Embryonic facial prominence (tissue), 1 donor: ENCODE measurements around the gene CRYM.

Experiments used
- DNase-seq: peaks from one replicate; pipeline ENCODE4 v3.0.0-alpha.2; 2016; ENCODE audit errors: extremely low spot score

Gene CRYM

GRCh38 chr16:21244518-21245215, 33.4 kb downstream of the CRYM start:
- DNase-seq = peak; percentile 45

- DNase-seq = no peak
Measured at GRCh38 chr16:21242756-21243155, 35.3 kb downstream of the CRYM start.

DNA sequence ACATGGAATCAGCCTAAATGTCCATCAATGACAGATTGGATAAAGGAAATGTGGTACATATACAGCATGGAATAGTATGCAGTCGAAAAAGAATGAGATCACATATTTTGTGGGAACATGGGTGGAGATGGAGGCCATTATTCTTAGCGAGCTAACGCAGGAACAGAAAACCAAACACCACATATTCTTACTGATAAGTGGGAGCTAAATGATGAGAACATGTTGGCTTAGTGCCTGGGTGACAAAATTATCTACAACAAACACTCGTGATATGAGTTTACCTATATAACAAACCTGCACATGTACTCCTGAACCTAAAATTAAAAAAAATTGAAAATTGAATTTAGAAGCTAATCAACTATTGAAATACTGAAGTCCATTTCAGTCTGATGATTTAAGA, 38.4 kb downstream of the CRYM start:
- DNase-seq = no peak

DNA sequence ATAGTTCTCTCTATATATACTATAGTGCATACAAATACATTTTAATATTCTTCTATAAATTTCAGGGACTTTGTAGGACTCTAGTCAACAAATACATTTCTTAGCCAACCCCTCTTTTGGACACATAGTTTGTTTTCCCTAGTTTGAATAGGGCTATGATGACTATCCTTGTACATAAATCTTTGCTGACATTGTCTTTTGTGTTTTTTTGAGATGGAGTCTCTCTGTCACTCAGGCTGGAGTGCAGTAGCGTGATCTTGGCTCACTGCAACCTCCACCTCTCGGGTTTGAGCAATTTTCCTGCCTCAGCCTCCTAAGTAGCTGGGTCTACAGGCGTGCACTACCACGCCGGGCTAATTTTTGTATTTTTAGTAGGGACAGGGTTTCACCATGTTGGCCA, 41.3 kb downstream of the CRYM start:
- no peak for DNase-seq

DNA sequence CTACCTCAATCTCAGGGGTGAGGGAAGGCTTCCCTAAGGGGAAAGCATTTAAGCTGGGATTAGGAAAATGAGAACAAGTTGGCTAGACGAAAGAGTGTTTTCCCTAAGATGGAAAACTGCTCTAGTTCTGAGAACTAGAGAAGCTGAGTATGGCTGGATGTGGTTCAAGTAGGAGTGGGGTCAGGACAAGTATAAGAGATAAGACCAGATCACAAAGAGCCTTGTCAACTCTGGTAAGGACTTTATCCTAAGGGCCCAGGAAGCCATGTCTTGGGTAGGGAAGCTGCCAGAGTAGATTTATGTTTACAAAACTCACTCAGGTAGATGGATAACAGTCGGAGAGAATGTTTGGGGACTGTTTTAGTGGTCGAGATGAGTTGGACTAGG, 42.9 kb downstream of the CRYM start:
- no peak for DNase-seq

GRCh38 chr16:21233521-21234150, 44.5 kb downstream of the CRYM start, which contains the start of gene ANKS4B:
Gene ANKS4B (plus strand): TSS chr16:21233699. CDS start chr16:21233738, 39 bp downstream.
- DNase-seq = no peak

GRCh38 chr16:21233045-21233520, 45.0 kb downstream of the CRYM start:
- DNase-seq = no peak

DNA sequence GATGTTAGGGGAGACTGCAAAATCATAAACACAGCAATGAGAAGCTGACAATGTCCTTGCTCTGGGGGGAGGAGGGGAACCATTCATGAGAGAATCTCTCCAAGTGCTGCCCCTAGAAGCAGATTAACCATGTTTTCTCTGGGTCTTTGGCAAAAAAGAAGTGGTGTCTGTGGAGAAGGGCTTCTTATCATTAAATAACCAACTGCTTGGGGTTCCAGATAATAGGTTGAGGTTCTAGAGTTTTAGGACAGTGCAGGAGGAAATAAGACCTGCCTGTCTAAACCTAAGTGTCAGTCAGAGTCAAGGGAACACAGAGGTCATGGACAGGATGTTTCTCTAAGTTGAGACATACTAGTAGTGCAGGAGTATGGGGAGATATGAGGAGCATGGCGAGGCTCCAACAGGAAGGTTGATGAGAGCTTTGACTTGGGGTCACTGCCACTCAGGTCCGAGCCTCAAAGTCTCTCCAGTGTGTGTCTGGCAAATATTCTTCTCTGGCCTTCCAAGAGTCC, 49.7 kb downstream of the CRYM start:
- no peak for DNase-seq

- no peak for DNase-seq
Measured at GRCh38 chr16:21227866-21228265, 50.2 kb downstream of the CRYM start.

- peak; percentile 49 for DNase-seq
Measured at GRCh38 chr16:21226749-21227148, 51.3 kb downstream of the CRYM start.

- no peak for DNase-seq
Measured at GRCh38 chr16:21224800-21225199, 53.3 kb downstream of the CRYM start.

GRCh38 chr16:21223787-21224186, 54.3 kb downstream of the CRYM start:
- no peak for DNase-seq

DNA sequence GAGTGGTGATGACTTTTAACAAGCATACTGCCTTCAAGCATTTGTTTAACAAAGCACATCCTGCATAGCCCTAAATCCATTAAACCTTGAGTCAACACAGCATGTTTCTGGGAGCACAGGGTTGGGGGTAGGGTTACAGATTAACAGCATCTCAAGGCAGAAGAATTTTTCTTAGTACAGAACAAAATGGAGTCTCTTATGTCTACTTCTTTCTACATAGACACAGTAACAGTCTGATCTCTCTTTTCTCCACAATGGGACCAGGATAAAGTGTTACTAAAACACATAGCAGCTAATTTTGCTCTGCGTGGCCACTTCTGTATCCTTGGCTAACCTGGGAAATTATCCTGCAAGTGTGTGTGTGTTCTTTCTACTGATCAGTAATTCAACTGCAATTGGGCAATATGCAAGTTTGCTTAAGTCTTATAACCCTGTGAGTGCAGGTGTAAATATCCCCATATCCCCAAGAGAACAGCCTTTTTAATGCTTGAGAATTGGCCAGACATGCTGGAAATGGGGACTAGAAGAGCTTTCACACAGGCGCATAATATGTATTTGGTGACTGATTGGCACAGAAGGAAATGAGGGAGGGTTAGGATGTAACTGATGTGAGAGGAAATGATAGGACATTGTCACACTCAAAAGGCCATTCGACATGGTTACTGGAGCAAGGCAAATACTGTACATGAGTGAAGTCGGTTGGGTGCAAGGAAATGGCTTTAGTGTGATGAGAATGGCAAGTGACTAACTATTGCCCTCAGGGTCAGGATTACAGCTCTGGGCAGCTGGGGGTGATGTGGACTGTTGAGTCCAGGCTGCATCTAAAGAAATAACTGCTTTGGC, 55.4 kb downstream of the CRYM start:
- no peak for DNase-seq

DNA sequence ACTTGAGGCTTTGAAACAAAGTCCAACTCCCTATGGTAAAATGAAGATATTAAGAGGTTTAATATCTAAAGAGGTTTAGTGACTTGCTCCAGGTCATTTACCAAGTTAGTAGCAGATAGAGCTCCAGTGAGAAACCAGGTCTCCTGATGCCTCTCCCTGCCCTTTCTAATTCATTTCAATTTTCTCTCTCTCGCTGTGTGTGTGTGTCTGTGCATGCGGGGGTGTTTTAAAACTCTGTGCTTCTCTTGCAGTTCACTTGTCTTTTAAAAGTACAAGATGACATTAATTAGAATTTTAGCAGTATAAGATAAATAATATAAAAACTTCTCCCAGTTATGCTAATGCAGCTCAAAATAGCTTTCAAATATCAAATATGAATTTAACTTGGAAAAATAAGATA, 58.5 kb downstream of the CRYM start:
- no peak for DNase-seq

DNA sequence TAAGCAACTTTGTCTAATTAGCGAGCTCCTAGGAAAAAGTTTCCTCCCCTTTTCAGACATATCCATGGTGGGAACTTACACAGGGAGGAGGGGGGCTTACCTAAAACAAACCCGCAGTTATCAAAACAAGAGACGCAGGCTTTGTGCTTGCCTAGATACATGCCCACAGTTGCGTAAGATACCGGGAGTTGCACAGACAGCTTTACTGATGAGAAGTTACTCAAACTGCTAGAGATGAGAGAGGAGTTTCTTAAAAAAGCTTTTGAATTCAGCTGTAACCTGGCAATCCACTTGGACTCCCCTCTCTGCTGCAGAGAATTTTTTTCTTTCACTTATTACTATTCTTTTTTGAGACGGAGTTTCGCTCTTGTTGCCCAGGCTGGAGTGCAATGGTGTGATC, 59.9 kb downstream of the CRYM start:
- no peak for DNase-seq

GRCh38 chr16:21217121-21217520, 61.0 kb downstream of the CRYM start:
- DNase-seq = no peak

DNA sequence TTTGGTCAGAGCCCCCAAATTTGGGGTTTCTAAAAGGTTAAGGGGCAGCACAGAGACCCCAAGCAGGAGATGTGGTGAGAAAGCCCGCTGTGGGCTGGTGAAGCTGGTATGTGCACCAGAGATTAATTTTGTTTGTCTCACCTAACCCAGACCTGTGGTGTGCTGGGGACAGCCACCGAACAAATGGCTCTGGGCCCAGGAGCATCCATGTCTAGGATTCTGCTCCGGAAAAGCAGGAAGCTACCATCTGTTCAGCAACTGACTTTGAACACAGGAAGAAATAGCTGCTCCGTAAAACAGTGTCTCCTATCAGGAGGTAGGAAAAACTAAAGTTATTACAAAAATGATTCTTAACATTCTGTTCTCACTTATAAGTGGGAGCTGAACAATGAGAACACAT, 64.0 kb downstream of the CRYM start:
- DNase-seq = no peak

GRCh38 chr16:21211486-21211885, 66.6 kb downstream of the CRYM start, which contains the start of gene ZP2:
Gene ZP2 (minus strand): TSS chr16:21211574. CDS start chr16:21211547, 27 bp downstream.
- DNase-seq = no peak
